ENCODE results near the gene PDCD7. TPM values are rescaled to one million over a fixed set of nuclear protein-coding genes. Genes with fewer than 3 reads are reported as not detected.

The PDCD7 gene
- total RNA-seq, 2 experiments from 2014 or later, result 34.6 to 47.3 TPM

GRCh38 chr15:65082303-65082953 is 51.2 kb downstream of the PDCD7 start:
- ChIA-PET POLR2A (interaction anchor here (0.6 kb wide), 1 partner anchor 365 kb away, joined by 4 read pairs; no protein-coding TSS in a partner anchor), CTCF (ENCODE audit: unreplicated experiment) (no interaction called here)
- Histone ChIP-seq H3K9me2 (ENCODE audit: insufficient read depth, low read length) (no peaks in the 10 kb centered on the region), H3K4me1 (ENCODE audit: insufficient read depth, low read length, poor library complexity, severe bottlenecking) (no peaks in the 10 kb centered on the region), H3K27ac (ENCODE audit: low read depth, low read length, poor library complexity, severe bottlenecking) (no peak overlapping the region), H3K36me3 (ENCODE audit: insufficient read depth, low read length) (no peaks in the 10 kb centered on the region), H3K9me3 (ENCODE audit: low read length) (no peaks in the 10 kb centered on the region), H3K4me3 (ENCODE audit: low read depth, low read length, poor library complexity, severe bottlenecking) (no peak overlapping the region), H3K79me2 (ENCODE audit: insufficient read depth, low read depth, low read length) (no peaks in the 10 kb centered on the region), H3K4me2 (ENCODE audit: low read length) (no peak overlapping the region), H4K20me1 (ENCODE audit: insufficient read depth, low read length) (no peaks in the 10 kb centered on the region), H2AFZ (ENCODE audit: low read length) (no peak overlapping the region)
- no TSS peak for BruUV-seq (replicated peaks)
- TF ChIP-seq, protein P1, sequence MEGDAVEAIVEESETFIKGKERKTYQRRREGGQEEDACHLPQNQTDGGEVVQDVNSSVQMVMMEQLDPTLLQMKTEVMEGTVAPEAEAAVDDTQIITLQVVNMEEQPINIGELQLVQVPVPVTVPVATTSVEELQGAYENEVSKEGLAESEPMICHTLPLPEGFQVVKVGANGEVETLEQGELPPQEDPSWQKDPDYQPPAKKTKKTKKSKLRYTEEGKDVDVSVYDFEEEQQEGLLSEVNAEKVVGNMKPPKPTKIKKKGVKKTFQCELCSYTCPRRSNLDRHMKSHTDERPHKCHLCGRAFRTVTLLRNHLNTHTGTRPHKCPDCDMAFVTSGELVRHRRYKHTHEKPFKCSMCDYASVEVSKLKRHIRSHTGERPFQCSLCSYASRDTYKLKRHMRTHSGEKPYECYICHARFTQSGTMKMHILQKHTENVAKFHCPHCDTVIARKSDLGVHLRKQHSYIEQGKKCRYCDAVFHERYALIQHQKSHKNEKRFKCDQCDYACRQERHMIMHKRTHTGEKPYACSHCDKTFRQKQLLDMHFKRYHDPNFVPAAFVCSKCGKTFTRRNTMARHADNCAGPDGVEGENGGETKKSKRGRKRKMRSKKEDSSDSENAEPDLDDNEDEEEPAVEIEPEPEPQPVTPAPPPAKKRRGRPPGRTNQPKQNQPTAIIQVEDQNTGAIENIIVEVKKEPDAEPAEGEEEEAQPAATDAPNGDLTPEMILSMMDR (conservative IDR thresholded peaks at IDR 0.05; ENCODE audit: low read length), result no peak
- TF ChIP-seq EZH2phosphoT487 (IDR thresholded peaks at IDR 0.05; ENCODE audit: borderline replicate concordance, low read depth, low read length), result no peak
- intact Hi-C loops (cut with micrococcal nuclease; ENCODE audit: unreplicated experiment), result no loop called here
- no peak for DNase-seq (ENCODE audit: low spot score)

- Histone ChIP-seq H3K9me3 (ENCODE audit: low read length) (no peaks in the 10 kb centered on the region), H3K36me3 (ENCODE audit: insufficient read depth, low read length) (no peaks in the 10 kb centered on the region), H3K4me1 (ENCODE audit: insufficient read depth, low read length, poor library complexity, severe bottlenecking) (no peaks in the 10 kb centered on the region), H4K20me1 (ENCODE audit: insufficient read depth, low read length) (no peaks in the 10 kb centered on the region), H3K4me2 (ENCODE audit: low read length) (no peak overlapping the region), H3K4me3 (ENCODE audit: low read depth, low read length, poor library complexity, severe bottlenecking) (no peak overlapping the region), H3K27ac (ENCODE audit: low read depth, low read length, poor library complexity, severe bottlenecking) (no peak overlapping the region), H3K9me2 (ENCODE audit: insufficient read depth, low read length) (no peaks in the 10 kb centered on the region), H3K79me2 (ENCODE audit: insufficient read depth, low read depth, low read length) (no peaks in the 10 kb centered on the region), H2AFZ (ENCODE audit: low read length) (no peak overlapping the region)
- no peak for DNase-seq (ENCODE audit: low spot score)
- CTCF ChIA-PET (ENCODE audit: unreplicated experiment), result no interaction called here
- POLR2A ChIA-PET, result interaction anchor here (0.6 kb wide), 1 partner anchor 365 kb away, joined by 4 read pairs; no protein-coding TSS in a partner anchor
- TF ChIP-seq, protein P1 (conservative IDR thresholded peaks at IDR 0.05; ENCODE audit: low read length), result no peak
- no peak for TF ChIP-seq EZH2phosphoT487 (IDR thresholded peaks at IDR 0.05; ENCODE audit: borderline replicate concordance, low read depth, low read length)
- intact Hi-C loops (cut with micrococcal nuclease; ENCODE audit: unreplicated experiment), result no loop called here
- BruUV-seq (replicated peaks), result no TSS peak
Observed at GRCh38 chr15:65081758-65082157, 51.9 kb downstream of the PDCD7 start.

- H2AFZ ChIP-seq (ENCODE audit: low read length), result no peak overlapping the region
Observed at GRCh38 chr15:65081270-65081669, 52.3 kb downstream of the PDCD7 start.

More at GRCh38 chr15:65081270-65081669, 52.3 kb downstream of the PDCD7 start:
- no peaks in the 10 kb centered on the region for H3K9me2 ChIP-seq (ENCODE audit: insufficient read depth, low read length)
- H3K4me3 ChIP-seq (ENCODE audit: low read depth, low read length, poor library complexity, severe bottlenecking), result no peak overlapping the region
- no peak overlapping the region for H3K27ac ChIP-seq (ENCODE audit: low read depth, low read length, poor library complexity, severe bottlenecking)
- DNase-seq (ENCODE audit: low spot score), result no peak
- no peak overlapping the region for H3K4me2 ChIP-seq (ENCODE audit: low read length)
- no peaks in the 10 kb centered on the region for H3K36me3 ChIP-seq (ENCODE audit: insufficient read depth, low read length)
- no peaks in the 10 kb centered on the region for H3K79me2 ChIP-seq (ENCODE audit: insufficient read depth, low read depth, low read length)
- intact Hi-C loops (cut with micrococcal nuclease; ENCODE audit: unreplicated experiment), result no loop called here
- POLR2A ChIA-PET, result no interaction called here
- no TSS peak for BruUV-seq (replicated peaks)
- H4K20me1 ChIP-seq (ENCODE audit: insufficient read depth, low read length), result no peaks in the 10 kb centered on the region
- TF ChIP-seq, protein P1 (conservative IDR thresholded peaks at IDR 0.05; ENCODE audit: low read length), result no peak
- TF ChIP-seq EZH2phosphoT487 (IDR thresholded peaks at IDR 0.05; ENCODE audit: borderline replicate concordance, low read depth, low read length), result no peak
- no peaks in the 10 kb centered on the region for H3K4me1 ChIP-seq (ENCODE audit: insufficient read depth, low read length, poor library complexity, severe bottlenecking)
- no peaks in the 10 kb centered on the region for H3K9me3 ChIP-seq (ENCODE audit: low read length)
- CTCF ChIA-PET (ENCODE audit: unreplicated experiment), result interaction anchor here (0.5 kb wide), 1 partner anchor 13 kb away, joined by 3 read pairs; no protein-coding TSS in a partner anchor
